HEK293 (cell line): ENCODE results near the gene HS6ST3.

Experiments
- CTCF ChIA-PET: fragments of 350-600 bp; formaldehyde crosslinking; extraction: SDS; loops from one replicate; lab custom pipeline; 2021; ENCODE audit warnings: antibody characterized with exemption; lab: Yijun Ruan, JAX
- POLR2A ChIA-PET: fragments of 300-600 bp; formaldehyde crosslinking; extraction: SDS; loops from one replicate; lab custom pipeline; 2020; ENCODE audit warnings: antibody characterized with exemption, inconsistent platforms; lab: Yijun Ruan, JAX
- H3K27ac ChIP-seq: fragments of 200-500 bp; sonication (Bioruptor generic); 2 replicates; pipeline ENCODE4 v1.5.1; 2014; ENCODE audit warnings: low read depth, low read length, control low read depth, inconsistent platforms; ENCODE audit errors: extremely low read depth
- H3K36me3 ChIP-seq, 2 experiments: fragments of 200-500 bp in 1 of 2; sonication (Bioruptor generic) in 1 of 2; 1 replicate in 1 of 2; 2 replicates in 1 of 2; pipeline ENCODE4 v1.5.1; 2014 to 2017; ENCODE audit warnings: inconsistent platforms in 2 of 2, low read length in 2 of 2; ENCODE audit not compliant: control insufficient read depth in 2 of 2, insufficient read depth in 1 of 2
- H3K4me1 ChIP-seq: fragments of 200-500 bp; sonication (Bioruptor generic); 2 replicates; pipeline ENCODE4 v1.5.1; 2014; ENCODE audit warnings: mild to moderate bottlenecking, low read length, inconsistent platforms; ENCODE audit not compliant: control insufficient read depth, insufficient read depth
- H3K4me3 ChIP-seq: 2 replicates; pipeline ENCODE4 v1.5.1; 2011; ENCODE audit warnings: low read depth, mild to moderate bottlenecking, control low read depth, low read length, moderate library complexity
- H3K9me3 ChIP-seq: fragments of 200-500 bp; sonication (Bioruptor generic); 2 replicates; pipeline ENCODE4 v1.5.1; 2014; ENCODE audit warnings: low read depth, low read length, inconsistent platforms; ENCODE audit not compliant: control insufficient read depth, insufficient read depth
- EGR2 ChIP-seq: fragments of 450-650 bp; formaldehyde crosslinking; IDR thresholded peaks from 2 replicates; pipeline ENCODE4 v1.5.1; 2016; ENCODE audit warnings: low read depth, missing biosample characterization, missing genetic modification characterization
- HIC1 ChIP-seq: fragments of 450-650 bp; formaldehyde crosslinking; IDR thresholded peaks from 2 replicates; pipeline ENCODE4 v1.5.1; 2016; ENCODE audit warnings: missing biosample characterization, missing genetic modification characterization
- KLF9 ChIP-seq: fragments of 450-650 bp; formaldehyde crosslinking; IDR thresholded peaks from 2 replicates; pipeline ENCODE4 v1.5.1; 2016; ENCODE audit warnings: missing biosample characterization, missing genetic modification characterization, low read depth
- PRDM1 ChIP-seq: fragments of 450-650 bp; formaldehyde crosslinking; IDR thresholded peaks from 2 replicates; pipeline ENCODE4; 2016; ENCODE audit warnings: missing biosample characterization, missing genetic modification characterization
- PRDM10 ChIP-seq: fragments of 450-650 bp; formaldehyde crosslinking; IDR thresholded peaks from 2 replicates; pipeline ENCODE4 v1.5.1; 2016; ENCODE audit warnings: missing biosample characterization, missing genetic modification characterization
- REST ChIP-seq: fragments of 450-650 bp; formaldehyde crosslinking; IDR thresholded peaks from 2 replicates; pipeline ENCODE4 v1.5.1; 2016; ENCODE audit warnings: missing biosample characterization, missing genetic modification characterization
- SALL2 ChIP-seq: fragments of 450-650 bp; formaldehyde crosslinking; IDR thresholded peaks from 2 replicates; pipeline ENCODE4 v1.5.0; 2017; ENCODE audit warnings: missing biosample characterization, mild to moderate bottlenecking, missing genetic modification characterization, borderline replicate concordance
- SCRT1 ChIP-seq: fragments of 450-650 bp; formaldehyde crosslinking; IDR thresholded peaks from 2 replicates; pipeline ENCODE4 v1.5.1; 2016; ENCODE audit warnings: missing biosample characterization, missing genetic modification characterization, borderline replicate concordance
- SCRT2 ChIP-seq: fragments of 450-650 bp; formaldehyde crosslinking; IDR thresholded peaks from 2 replicates; pipeline ENCODE4 v1.5.1; 2016; ENCODE audit warnings: missing biosample characterization, missing genetic modification characterization
- SP2 ChIP-seq: fragments of 450-650 bp; formaldehyde crosslinking; IDR thresholded peaks from 2 replicates; pipeline ENCODE4 v1.5.1; 2016; ENCODE audit warnings: missing biosample characterization, missing genetic modification characterization
- WT1 ChIP-seq: fragments of 450-650 bp; formaldehyde crosslinking; IDR thresholded peaks from 2 replicates; pipeline ENCODE4 v1.5.1; 2016; ENCODE audit warnings: missing biosample characterization, missing genetic modification characterization
- ZBTB8A ChIP-seq: fragments of 450-650 bp; formaldehyde crosslinking; IDR thresholded peaks from 2 replicates; pipeline ENCODE4 v1.5.1; 2016; ENCODE audit warnings: missing biosample characterization, missing genetic modification characterization
- ZFHX2 ChIP-seq: fragments of 450-650 bp; formaldehyde crosslinking; conservative IDR thresholded peaks from 2 replicates; pipeline ENCODE4 v1.5.1; 2016; ENCODE audit warnings: missing biosample characterization, missing genetic modification characterization
- ZIC2 ChIP-seq: fragments of 450-650 bp; formaldehyde crosslinking; IDR thresholded peaks from 2 replicates; pipeline ENCODE4 v1.5.1; 2016; ENCODE audit warnings: missing biosample characterization, missing genetic modification characterization
- ZNF10 ChIP-seq: fragments of 450-650 bp; formaldehyde crosslinking; IDR thresholded peaks from 2 replicates; pipeline ENCODE4 v1.5.1; 2017; ENCODE audit warnings: missing biosample characterization, missing genetic modification characterization
- ZNF302 ChIP-seq: fragments of 450-650 bp; formaldehyde crosslinking; IDR thresholded peaks from 2 replicates; pipeline ENCODE4 v1.5.1; 2016; ENCODE audit warnings: missing biosample characterization, missing genetic modification characterization, low read depth
- ZNF335 ChIP-seq: fragments of 450-650 bp; formaldehyde crosslinking; conservative IDR thresholded peaks from 2 replicates; pipeline ENCODE4 v1.5.1; 2016; ENCODE audit warnings: missing biosample characterization, missing genetic modification characterization
- ZNF416 ChIP-seq: fragments of 450-650 bp; formaldehyde crosslinking; IDR thresholded peaks from 2 replicates; pipeline ENCODE4 v1.5.1; 2016; ENCODE audit warnings: missing biosample characterization, missing genetic modification characterization
- ZNF426 ChIP-seq: fragments of 450-650 bp; formaldehyde crosslinking; IDR thresholded peaks from 2 replicates; pipeline ENCODE4 v1.5.1; 2017; ENCODE audit warnings: missing biosample characterization, missing genetic modification characterization, mild to moderate bottlenecking, inconsistent platforms, moderate library complexity
- ZNF433 ChIP-seq: fragments of 450-650 bp; formaldehyde crosslinking; IDR thresholded peaks from 2 replicates; pipeline ENCODE4 v1.5.1; 2016; ENCODE audit warnings: missing biosample characterization, missing genetic modification characterization, low read depth
- ZNF529 ChIP-seq: fragments of 450-650 bp; formaldehyde crosslinking; IDR thresholded peaks from 2 replicates; pipeline ENCODE4 v1.5.1; 2017; ENCODE audit warnings: missing genetic modification characterization, missing biosample characterization; ENCODE audit not compliant: insufficient replicate concordance
- ZNF558 ChIP-seq: fragments of 450-650 bp; formaldehyde crosslinking; IDR thresholded peaks from 2 replicates; pipeline ENCODE4 v1.5.1; 2016; ENCODE audit warnings: missing biosample characterization, missing genetic modification characterization
- ZNF600 ChIP-seq: fragments of 450-650 bp; formaldehyde crosslinking; IDR thresholded peaks from 2 replicates; pipeline ENCODE4 v1.5.1; 2016; ENCODE audit warnings: missing biosample characterization, missing genetic modification characterization
- ZNF610 ChIP-seq: fragments of 450-650 bp; formaldehyde crosslinking; IDR thresholded peaks from 2 replicates; pipeline ENCODE4 v1.5.1; 2016; ENCODE audit warnings: missing biosample characterization, missing genetic modification characterization, borderline replicate concordance
- ZNF624 ChIP-seq: fragments of 450-650 bp; formaldehyde crosslinking; IDR thresholded peaks from 2 replicates; pipeline ENCODE4 v1.5.1; 2017; ENCODE audit warnings: missing biosample characterization, missing genetic modification characterization
- ZNF660 ChIP-seq: fragments of 450-650 bp; IDR thresholded peaks from 2 replicates; pipeline ENCODE4 v1.5.1; 2018; ENCODE audit warnings: missing biosample characterization, mild to moderate bottlenecking, missing genetic modification characterization
- ZNF670 ChIP-seq: fragments of 450-650 bp; formaldehyde crosslinking; IDR thresholded peaks from 2 replicates; pipeline ENCODE4 v1.5.1; 2016; ENCODE audit warnings: missing biosample characterization, missing genetic modification characterization, low read depth
- ZNF785 ChIP-seq: fragments of 450-650 bp; formaldehyde crosslinking; IDR thresholded peaks from 2 replicates; pipeline ENCODE4 v1.5.1; 2016; ENCODE audit warnings: missing biosample characterization, missing genetic modification characterization

The HS6ST3 gene

GRCh38 chr13:96089749-96090239 is at the start of gene HS6ST3 (continued):
- TF ChIP-seq PRDM10 (tag by site-specific recombination) (peak; percentile 26; the same call in 1 of the 2 replicates), ZNF302 (tag by site-specific recombination) (no peak), KLF9 (tag by site-specific recombination) (peak; percentile 15; the same call in 1 of the 2 replicates), ZBTB8A (tag by site-specific recombination) (peak; percentile 92), ZNF433 (no peak), ZNF335 (tag by site-specific recombination) (peak; percentile 61), ZNF600 (tag by site-specific recombination) (peak; percentile 89), ZNF610 (tag by site-specific recombination) (no peak), ZNF660 (tag by site-specific recombination) (peak; percentile 84), ZNF529 (no peak), REST (peak; percentile 6; the same call in 1 of the 2 replicates), PRDM1 (tag by site-specific recombination) (peak; percentile 32; the same call in 1 of the 2 replicates), HIC1 (tag by site-specific recombination) (peak; percentile 73), WT1 (tag by site-specific recombination) (peak; percentile 33; the same call in 1 of the 2 replicates)
- TF ChIP-seq, all 188 proteins: peak for 32

GRCh38 chr13:96041326-96042110 is 48.4 kb upstream of the HS6ST3 start:
- Histone ChIP-seq H3K4me3 (no peak overlapping the region), H3K27ac (no peak overlapping the region), H3K9me3 (no peaks in the 10 kb centered on the region), H3K36me3 (no peaks in the 10 kb centered on the region), H3K4me1 (no peaks in the 10 kb centered on the region)
- ChIA-PET POLR2A (interaction anchor here (1.3 kb wide), 1 partner anchor 11 kb away, joined by 6 read pairs; the partner anchor contains the start of gene UGGT2), CTCF (interaction anchor here (0.6 kb wide), 1 partner anchor 13 kb away, joined by 3 read pairs; no protein-coding TSS in a partner anchor)
- peak; percentile 70 for TF ChIP-seq SCRT2 (tag by site-specific recombination)
- TF ChIP-seq SCRT1 (tag by site-specific recombination), result 0 out of 2 replicates have a peak, but pooled peaks have one; percentile 28
- TF ChIP-seq SALL2 (tag by site-specific recombination), result no peak
- no peak for TF ChIP-seq ZNF416 (tag by site-specific recombination)
- no peak for TF ChIP-seq ZNF624 (tag by site-specific recombination)
- TF ChIP-seq ZIC2 (tag by site-specific recombination), result peak; percentile 59
- TF ChIP-seq ZNF785, result no peak
- no peak for TF ChIP-seq ZNF426 (tag by site-specific recombination)
- TF ChIP-seq SP2 (tag by site-specific recombination), result no peak
- 0 out of 2 replicates have a peak, but pooled peaks have one; percentile 23 for TF ChIP-seq ZBTB8A (tag by site-specific recombination)
- peak; percentile 59 for TF ChIP-seq EGR2
- peak; percentile 45; the same call in 1 of the 2 replicates for TF ChIP-seq ZFHX2 (tag by site-specific recombination)
- no peak for TF ChIP-seq ZNF10 (tag by site-specific recombination)
- no peak for TF ChIP-seq ZNF670 (tag by site-specific recombination)
- TF ChIP-seq ZNF558 (tag by site-specific recombination), result no peak
